WI38 (cell line): ENCODE measurements around the gene ALDH1A1.

Experiments
- H3K4me3 ChIP-seq: 2 replicates; pipeline ENCODE4 v1.5.1; 2011; ENCODE audit warnings: low read depth, mild to moderate bottlenecking, control low read depth, low read length
- TF ChIP-seq, protein P1 (sequence below): IDR thresholded peaks from 2 replicates; pipeline ENCODE4 v1.5.1; 2012; ENCODE audit warnings: low read depth, mild to moderate bottlenecking, control low read depth, low read length

The ALDH1A1 gene

GRCh38 chr9:72984226-72984947 lies 31.5 kb upstream of the ALDH1A1 start:
- no peak overlapping the region for H3K4me3 ChIP-seq
- TF ChIP-seq, protein P1, sequence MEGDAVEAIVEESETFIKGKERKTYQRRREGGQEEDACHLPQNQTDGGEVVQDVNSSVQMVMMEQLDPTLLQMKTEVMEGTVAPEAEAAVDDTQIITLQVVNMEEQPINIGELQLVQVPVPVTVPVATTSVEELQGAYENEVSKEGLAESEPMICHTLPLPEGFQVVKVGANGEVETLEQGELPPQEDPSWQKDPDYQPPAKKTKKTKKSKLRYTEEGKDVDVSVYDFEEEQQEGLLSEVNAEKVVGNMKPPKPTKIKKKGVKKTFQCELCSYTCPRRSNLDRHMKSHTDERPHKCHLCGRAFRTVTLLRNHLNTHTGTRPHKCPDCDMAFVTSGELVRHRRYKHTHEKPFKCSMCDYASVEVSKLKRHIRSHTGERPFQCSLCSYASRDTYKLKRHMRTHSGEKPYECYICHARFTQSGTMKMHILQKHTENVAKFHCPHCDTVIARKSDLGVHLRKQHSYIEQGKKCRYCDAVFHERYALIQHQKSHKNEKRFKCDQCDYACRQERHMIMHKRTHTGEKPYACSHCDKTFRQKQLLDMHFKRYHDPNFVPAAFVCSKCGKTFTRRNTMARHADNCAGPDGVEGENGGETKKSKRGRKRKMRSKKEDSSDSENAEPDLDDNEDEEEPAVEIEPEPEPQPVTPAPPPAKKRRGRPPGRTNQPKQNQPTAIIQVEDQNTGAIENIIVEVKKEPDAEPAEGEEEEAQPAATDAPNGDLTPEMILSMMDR, result no peak

- TF ChIP-seq, protein P1, result no peak
- H3K4me3 ChIP-seq, result no peak overlapping the region
Measured at GRCh38 chr9:72983512-72984225, 30.8 kb upstream of the ALDH1A1 start.

GRCh38 chr9:72983056-72983455 lies 30.2 kb upstream of the ALDH1A1 start:
- TF ChIP-seq, protein P1, result no peak
- H3K4me3 ChIP-seq, result no peak overlapping the region

DNA sequence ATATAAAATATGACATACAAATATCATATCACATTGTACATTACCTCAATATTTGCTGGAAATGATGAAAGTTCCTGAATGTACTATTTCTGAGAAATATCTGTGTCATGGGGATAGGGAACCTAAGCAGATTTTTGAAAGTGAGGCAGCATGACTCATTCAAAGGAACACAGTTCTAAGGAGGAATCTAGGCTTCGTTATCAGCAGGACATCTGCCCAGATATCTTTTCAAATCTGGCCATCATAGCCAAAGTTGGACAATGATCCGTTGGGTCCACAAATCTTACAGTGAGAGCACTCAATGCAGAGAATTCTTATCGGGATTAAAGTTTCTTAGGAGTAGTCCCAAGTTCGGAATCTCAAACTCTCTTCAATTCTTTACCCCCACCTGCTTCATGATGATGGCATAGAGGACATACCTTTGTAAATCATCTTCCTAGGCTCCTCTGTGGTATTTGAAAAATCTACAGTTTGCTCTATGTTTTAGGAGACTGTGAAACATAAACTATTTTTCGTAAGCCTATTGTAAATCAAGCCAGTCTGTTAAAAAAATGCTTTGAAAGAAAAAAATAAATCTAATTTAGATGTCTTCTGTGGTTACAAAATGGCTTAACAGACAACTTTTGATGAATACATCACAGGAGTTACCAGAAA lies 29.4 kb upstream of the ALDH1A1 start:
- H3K4me3 ChIP-seq, result no peak overlapping the region
- TF ChIP-seq, protein P1, result no peak

GRCh38 chr9:72981433-72981832 lies 28.6 kb upstream of the ALDH1A1 start:
- H3K4me3 ChIP-seq, result no peak overlapping the region
- TF ChIP-seq, protein P1, result no peak

DNA sequence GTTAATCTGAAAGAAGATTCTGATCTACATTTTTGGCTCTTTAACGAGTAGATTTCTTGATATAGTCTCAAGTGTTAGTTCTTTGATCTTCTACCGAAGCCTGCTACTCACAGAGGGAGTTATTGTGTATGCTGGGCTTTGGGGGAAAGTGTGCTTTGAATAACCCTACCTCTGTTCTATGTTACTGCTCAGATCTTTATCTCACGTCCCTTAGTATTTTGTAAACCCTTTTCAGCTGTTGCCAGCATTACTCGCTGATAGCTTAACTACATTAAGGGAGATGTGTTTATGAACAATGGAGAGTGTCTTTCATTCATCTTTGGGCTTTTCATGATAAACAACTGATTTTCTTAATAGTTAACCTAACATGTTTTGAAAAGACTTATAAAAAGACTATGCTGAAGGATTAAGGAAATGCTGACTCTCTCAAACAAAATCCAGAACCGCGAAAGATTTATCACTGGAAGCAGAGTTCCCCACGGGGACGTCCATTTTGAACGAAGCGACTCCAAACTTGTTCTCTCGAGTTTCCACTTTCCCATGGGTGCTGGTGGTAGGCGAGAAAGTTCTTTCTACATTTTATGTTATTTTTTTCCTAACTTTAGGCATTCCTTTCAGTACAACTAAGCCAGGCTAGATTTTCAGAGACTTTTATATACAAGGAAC lies 27.9 kb upstream of the ALDH1A1 start:
- TF ChIP-seq, protein P1, result no peak
- no peak overlapping the region for H3K4me3 ChIP-seq
